Measurements from ENCODE around the gene HBEGF.

The HBEGF gene, protein sequence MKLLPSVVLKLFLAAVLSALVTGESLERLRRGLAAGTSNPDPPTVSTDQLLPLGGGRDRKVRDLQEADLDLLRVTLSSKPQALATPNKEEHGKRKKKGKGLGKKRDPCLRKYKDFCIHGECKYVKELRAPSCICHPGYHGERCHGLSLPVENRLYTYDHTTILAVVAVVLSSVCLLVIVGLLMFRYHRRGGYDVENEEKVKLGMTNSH

DNA sequence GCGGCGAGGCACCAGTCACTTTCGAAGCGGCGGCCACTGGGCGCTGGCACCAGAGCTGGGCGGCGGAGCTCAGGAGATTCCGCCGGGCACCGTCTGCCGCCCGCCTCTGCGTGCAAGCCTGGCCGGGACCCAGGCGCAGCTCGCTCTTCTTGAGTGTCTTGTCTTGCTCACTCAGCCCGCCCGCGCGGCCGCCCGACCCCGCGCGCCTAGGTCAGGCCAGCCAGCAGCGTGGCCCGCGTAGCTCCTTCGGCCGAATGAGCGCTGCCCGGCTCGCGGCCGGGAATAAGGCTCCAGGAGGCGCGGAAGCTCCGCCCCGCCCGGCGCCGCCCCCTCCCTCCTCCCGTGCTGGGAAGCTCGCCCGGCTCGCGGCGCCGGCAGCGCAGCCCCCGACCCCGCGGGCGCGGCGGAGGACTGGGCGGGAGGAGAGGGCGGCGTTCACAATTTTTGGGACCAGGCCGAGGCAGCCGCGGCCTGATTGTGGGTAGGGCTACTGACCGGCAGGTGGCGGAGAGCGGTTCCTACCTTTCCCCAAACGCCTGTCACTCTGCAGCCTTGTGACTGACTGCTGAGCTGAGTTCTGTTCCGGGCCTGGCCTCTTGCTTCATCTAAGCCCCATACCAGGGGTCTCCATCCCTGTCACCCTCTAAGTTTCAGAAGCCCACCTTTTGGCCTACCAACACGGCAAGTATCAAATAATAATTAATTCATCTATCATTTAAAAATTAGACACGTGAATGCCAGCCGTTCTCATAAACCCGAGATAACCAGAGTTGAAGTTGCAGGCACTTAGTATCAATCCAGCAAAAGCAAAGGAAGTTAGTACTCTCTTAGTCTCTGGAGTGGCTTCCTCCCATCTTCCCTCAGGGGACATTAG, at the start of gene HBEGF:
Gene HBEGF, minus strand, starts transcription at position 256 of the 874 bp plus-strand sequence. CDS start 275 bp downstream, outside the sequence.
- DNase-seq (ENCODE audit: low read depth, low spot score), result no peak

GRCh38 chr5:140393738-140394137, 47.3 kb upstream of the HBEGF start:
- no peak for DNase-seq (ENCODE audit: low read depth, low spot score)

GRCh38 chr5:140391732-140392131, 45.3 kb upstream of the HBEGF start:
- no peak for DNase-seq (ENCODE audit: low read depth, low spot score)

GRCh38 chr5:140391312-140391711, 44.9 kb upstream of the HBEGF start:
- no peak for DNase-seq (ENCODE audit: low read depth, low spot score)

DNA sequence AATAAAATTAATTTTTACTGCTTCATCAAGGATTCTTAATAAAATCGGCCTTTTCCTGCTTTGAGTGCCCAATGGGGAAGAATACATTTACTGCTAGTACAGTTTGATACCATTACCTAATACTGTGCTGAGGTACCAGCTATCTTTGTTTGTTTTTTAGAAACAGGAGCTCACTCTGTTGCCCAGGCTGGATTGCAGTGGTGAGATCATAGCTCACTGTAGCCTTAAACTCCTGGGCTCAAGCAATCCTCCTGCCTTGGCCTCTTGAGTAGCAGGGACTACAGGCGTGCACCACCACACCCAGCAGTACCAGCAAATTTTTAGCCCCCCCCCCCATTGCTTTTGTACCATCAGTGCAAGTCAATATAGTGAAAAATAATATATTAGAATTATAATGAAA, 41.6 kb upstream of the HBEGF start:
- DNase-seq (ENCODE audit: low read depth, low spot score), result no peak

- DNase-seq (ENCODE audit: low read depth, low spot score), result no peak
These were observed 36.9 kb upstream of the HBEGF start for GRCh38 chr5:140383300-140383699.

DNA sequence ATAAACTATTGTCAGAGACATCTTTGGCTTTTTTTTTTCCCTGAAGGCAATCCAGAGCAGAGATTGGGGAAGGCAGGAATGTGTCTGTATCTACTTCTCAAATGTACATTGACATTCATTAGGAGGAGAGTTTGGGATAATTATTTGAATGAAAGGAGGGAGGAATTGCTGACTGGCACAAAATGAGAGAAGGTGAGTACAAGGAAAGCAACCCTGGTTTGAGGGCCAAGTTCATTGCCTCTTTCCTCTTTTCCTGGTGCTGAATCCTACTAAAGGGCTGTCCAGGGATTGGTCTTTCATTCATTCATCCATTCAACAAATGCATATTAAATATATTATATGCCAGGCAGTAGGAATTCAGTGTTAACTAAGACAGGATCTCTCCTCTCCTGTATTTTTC, 36.5 kb upstream of the HBEGF start:
- no peak for DNase-seq (ENCODE audit: low read depth, low spot score)

- no peak for DNase-seq (ENCODE audit: low read depth, low spot score)
These were observed 35.6 kb upstream of the HBEGF start for GRCh38 chr5:140381972-140382371.

GRCh38 chr5:140381351-140381750, 34.9 kb upstream of the HBEGF start:
- DNase-seq (ENCODE audit: low read depth, low spot score), result no peak

GRCh38 chr5:140372971-140373487, 26.6 kb upstream of the HBEGF start:
- DNase-seq (ENCODE audit: low read depth, low spot score), result no peak

- DNase-seq (ENCODE audit: low read depth, low spot score), result no peak
These were observed 25.2 kb upstream of the HBEGF start for GRCh38 chr5:140371356-140372151.

- no peak for DNase-seq (ENCODE audit: low read depth, low spot score)
These were observed 21.0 kb upstream of the HBEGF start for GRCh38 chr5:140367256-140368013.

DNA sequence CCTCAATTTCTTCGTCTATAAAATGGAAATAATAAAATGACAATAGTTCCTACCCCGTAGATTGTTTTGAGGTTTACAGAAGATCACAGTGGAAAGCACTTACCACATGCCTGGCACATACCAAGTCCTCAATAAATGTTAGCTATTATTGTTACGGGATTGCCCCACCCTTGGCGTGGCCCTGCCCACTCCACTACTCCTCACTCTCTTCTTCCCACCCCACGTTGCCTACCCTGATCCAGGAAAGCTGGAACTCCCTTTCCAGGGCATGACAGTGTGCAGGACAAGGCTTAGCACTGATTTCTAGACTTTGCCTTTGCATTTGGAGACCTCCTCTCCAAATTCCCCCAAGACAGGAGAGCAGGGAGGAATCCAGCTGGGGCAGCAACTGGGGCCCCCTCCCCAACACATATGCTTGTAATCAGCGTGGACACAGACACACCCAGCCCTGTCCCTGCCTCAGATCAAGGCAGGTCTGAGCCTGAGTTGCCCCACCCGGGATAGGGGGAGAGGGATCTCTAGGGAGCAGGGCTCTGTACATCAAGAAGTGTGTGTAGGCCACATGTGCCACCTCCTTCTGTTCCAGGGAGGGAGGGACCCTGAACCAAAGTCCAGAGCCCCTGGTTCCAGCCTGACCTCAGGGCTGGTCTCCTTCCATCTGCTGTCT, 20.3 kb upstream of the HBEGF start:
- DNase-seq (ENCODE audit: low read depth, low spot score), result no peak

GRCh38 chr5:140365941-140366340, 19.5 kb upstream of the HBEGF start:
- DNase-seq (ENCODE audit: low read depth, low spot score), result no peak

DNA sequence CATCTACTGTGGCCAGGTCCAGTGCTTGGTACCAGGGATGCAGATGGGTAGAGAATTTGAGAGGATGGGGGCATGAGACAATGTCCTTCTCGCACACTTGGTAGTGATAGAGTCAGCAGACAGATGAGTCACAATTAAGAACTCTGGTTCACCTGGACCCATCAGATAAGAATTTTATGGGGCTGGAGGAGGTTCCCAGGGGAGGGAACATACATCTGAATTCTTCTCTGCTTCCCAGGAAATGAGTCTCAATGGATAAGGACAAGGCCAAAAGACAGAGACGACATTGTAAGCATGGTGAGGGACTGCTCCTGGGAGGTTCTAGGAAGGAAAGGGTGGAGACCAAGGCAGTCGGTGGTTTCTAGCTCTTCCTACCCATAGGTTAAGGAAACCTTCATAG, 18.9 kb upstream of the HBEGF start:
- DNase-seq (ENCODE audit: low read depth, low spot score), result no peak

DNA sequence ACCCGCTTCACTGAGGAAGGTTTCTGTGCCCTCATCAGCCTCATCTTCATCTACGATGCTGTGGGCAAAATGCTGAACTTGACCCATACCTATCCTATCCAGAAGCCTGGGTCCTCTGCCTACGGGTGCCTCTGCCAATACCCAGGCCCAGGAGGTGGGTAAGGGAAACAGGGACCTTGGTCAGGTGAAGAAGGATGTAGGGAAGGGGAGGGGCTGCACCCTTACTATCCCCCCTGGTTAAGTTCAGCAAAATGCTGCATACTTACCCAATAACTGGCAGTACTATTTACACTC, 18.0 kb upstream of the HBEGF start:
- no peak for DNase-seq (ENCODE audit: low read depth, low spot score)

DNA sequence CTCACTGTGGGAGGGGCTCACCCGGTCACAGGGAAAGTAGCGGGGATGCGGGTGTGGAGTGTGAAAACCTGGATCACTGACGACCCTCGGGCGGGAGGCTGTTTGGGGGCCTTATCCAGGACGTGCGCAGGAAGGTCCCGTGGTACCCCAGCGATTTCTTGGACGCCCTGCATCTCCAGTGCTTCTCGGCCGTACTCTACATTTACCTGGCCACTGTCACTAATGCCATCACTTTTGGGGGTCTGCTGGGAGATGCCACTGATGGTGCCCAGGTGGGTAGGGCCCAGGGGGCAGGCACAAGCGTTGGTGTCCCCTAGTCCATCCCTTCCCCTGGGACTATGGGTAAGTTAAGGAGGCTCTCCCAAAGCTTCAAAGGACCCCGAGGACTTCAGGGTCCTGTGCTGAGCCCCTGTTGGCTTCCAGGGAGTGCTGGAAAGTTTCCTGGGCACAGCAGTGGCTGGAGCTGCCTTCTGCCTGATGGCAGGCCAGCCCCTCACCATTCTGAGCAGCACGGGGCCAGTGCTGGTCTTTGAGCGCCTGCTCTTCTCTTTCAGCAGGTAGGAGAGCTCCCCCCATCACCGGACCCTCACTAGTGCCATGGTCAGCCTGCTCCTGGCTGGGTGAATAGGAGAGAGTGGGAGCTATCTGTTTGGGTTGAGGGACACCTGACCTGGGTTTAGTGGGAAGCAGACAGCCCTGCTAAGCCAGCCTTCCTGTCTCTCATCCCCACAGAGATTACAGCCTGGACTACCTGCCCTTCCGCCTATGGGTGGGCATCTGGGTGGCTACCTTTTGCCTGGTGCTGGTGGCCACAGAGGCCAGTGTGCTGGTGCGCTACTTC, 17.4 kb upstream of the HBEGF start:
- DNase-seq (ENCODE audit: low read depth, low spot score), result no peak

DNA sequence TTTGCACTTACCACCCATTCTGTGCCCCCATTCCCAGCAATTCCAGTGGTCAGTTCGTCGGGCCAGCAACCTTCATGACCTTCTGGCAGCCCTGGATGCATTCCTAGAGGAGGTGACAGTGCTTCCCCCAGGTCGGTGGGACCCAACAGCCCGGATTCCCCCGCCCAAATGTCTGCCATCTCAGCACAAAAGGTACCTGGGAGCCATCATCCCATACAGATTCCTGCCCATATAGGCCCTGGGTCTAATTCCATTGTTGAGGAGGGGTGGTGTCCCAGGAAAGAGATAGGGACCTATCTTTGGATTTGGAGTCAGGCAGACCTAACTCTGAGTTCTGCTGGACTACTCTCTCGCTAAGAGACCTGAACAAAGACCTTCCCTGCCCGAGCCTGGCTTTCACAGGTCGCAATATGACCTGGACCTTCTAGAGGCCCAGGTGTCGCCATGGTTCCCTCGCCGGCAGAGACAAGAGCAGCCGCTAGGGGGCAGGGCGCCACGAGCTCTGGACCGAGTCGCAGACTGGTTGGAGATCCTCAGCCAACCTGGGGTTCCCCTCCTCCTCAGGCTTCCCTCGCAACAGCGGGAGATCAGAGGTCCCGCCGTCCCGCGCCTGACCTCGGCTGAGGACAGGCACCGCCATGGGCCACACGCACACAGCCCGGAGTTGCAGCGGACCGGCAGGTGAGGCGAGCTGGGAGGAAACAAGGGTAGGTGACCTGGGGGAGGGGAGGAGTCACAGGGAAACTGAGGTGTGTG, 16.6 kb upstream of the HBEGF start:
- no peak for DNase-seq (ENCODE audit: low read depth, low spot score)

GRCh38 chr5:140362311-140362710, 15.9 kb upstream of the HBEGF start:
- DNase-seq (ENCODE audit: low read depth, low spot score), result no peak

Data from brain pericyte (primary cell).